Body of pancreas (tissue), 4 donors: Measurements from ENCODE around the gene EEF1AKMT3.

Experiments
- CTCF ChIP-seq, 7 experiments: fragments of 450-650 bp in 4 of 7; fragments of 200-600 bp in 3 of 7; sonication (generic) in 3 of 7; IDR thresholded peaks; one replicate each; pipeline ENCODE4 v1.5.1; 2016 to 2019; ENCODE audit warnings: antibody characterized with exemption in 7 of 7
- POLR2A ChIP-seq, 3 donors: fragments of 450-650 bp; IDR thresholded peaks; one replicate each; pipeline ENCODE4 v1.6.1; 2016; ENCODE audit warnings: antibody characterized with exemption in 3 of 3, mild to moderate bottlenecking in 2 of 3

GRCh38 chr12:57766464-57767304 lies 5.7 kb upstream of the EEF1AKMT3 start, which contains the start of gene CYP27B1:
- TF ChIP-seq POLR2A (IDR thresholded peaks at IDR 0.05) (peak in 1 of 3 donors; percentile 7), CTCF (IDR thresholded peaks at IDR 0.05) (no peak)
